Muscle of leg (tissue), 16 donors: ENCODE results near the gene TRIM49D2. TPM values are rescaled to one million over a fixed set of nuclear protein-coding genes. Genes with fewer than 3 reads are reported as not detected.
"Not testable (repeated sequence)": the region's sequence is repeated elsewhere in the genome, so short reads cannot be mapped to it uniquely, and the experiment has no call there.

ENCODE experiments used
- DNase-seq: peaks from one replicate; pipeline ENCODE4 v3.0.0; 2013
- H3K27ac ChIP-seq: one replicate; pipeline ENCODE4 v1.5.1; 2013; ENCODE audit warnings: mild to moderate bottlenecking, low read length, control low read depth
- H3K27me3 ChIP-seq: one replicate; pipeline ENCODE4 v1.6.1; 2013; ENCODE audit warnings: low read length; ENCODE audit not compliant: control insufficient read depth, insufficient read depth
- H3K36me3 ChIP-seq: one replicate; pipeline ENCODE4 v1.6.1; 2013; ENCODE audit warnings: low read length; ENCODE audit not compliant: control insufficient read depth, insufficient read depth
- H3K4me1 ChIP-seq: one replicate; pipeline ENCODE4 v1.6.1; 2013; ENCODE audit warnings: low read length; ENCODE audit not compliant: control insufficient read depth, insufficient read depth
- H3K4me3 ChIP-seq: one replicate; pipeline ENCODE4 v1.5.1; 2013; ENCODE audit warnings: low read length, control low read depth
- H3K9me3 ChIP-seq: replicated peaks from 2 replicates; pipeline ENCODE4 v1.6.1; 2013; ENCODE audit warnings: low read depth, low read length; ENCODE audit not compliant: control insufficient read depth
- WGBS: methylation state at CpG from one replicate; pipeline ENCODE4 v1.1.5; 2013; ENCODE audit warnings: missing lambda C conversion rate; ENCODE audit not compliant: insufficient coverage; 5-methylcytosine and 5-hydroxymethylcytosine counted together
- long read RNA-seq, 11 donors: transcript quantifications; one replicate each; lab custom pipeline, GENCODE V29; 2026
- polyA plus RNA-seq, 8 donors: library from polyadenylated mRNA; unstranded; fragments of 120-200 nt; gene quantifications; one replicate each; pipeline versions ENCODE4 v1.2.1 to v1.2.3, GENCODE V29; 2013; ENCODE audit warnings: inconsistent platforms in 1 of 8, low replicate concordance in 1 of 8; ENCODE audit not compliant: insufficient read length in 8 of 8, insufficient read depth in 1 of 8
- total RNA-seq: library from RNA; stranded (reverse); fragments of 120-200 nt; gene quantifications from one replicate; pipeline ENCODE4 v1.2.4, GENCODE V29; 2013

TRIM49D2 gene
- total RNA-seq (not detected), polyA plus RNA-seq (not detected)
- long read RNA-seq, donor 1 = 0 reads
- long read RNA-seq, donor 2 = 0 reads
- long read RNA-seq, donor 3 = 0 reads
- long read RNA-seq, donor 4 = 0 reads
- long read RNA-seq, donor 5 = 0 reads
- long read RNA-seq, donor 6 = 0 reads
- long read RNA-seq, donor 7 = 0 reads
- long read RNA-seq, donor 8 = 0 reads
- long read RNA-seq, donor 9 = 0 reads
- long read RNA-seq, donor 10 = 0 reads
- long read RNA-seq, donor 11 = 0 reads

GRCh38 chr11:89923764-89924163 lies at the start of gene TRIM49D2:
Gene TRIM49D2, plus strand, starts transcription at chr11:89924064. Its CDS starts 2,698 bp downstream, at chr11:89926762.
- H3K36me3 ChIP-seq, H3K27ac ChIP-seq, H3K27me3 ChIP-seq, H3K4me3 ChIP-seq, H3K9me3 ChIP-seq, H3K4me1 ChIP-seq, DNase-seq: not testable (repeated sequence)
- WGBS = no CpG with 5 or more reads among the region's 6 CpGs

- not testable (repeated sequence) for DNase-seq, H3K36me3 ChIP-seq, H3K4me1 ChIP-seq, H3K27ac ChIP-seq, H3K9me3 ChIP-seq, H3K4me3 ChIP-seq, H3K27me3 ChIP-seq
- no CpG with 5 or more reads among the region's 6 CpGs for WGBS
Observed at GRCh38 chr11:89877511-89877910, 46.4 kb upstream of the TRIM49D2 start.

GRCh38 chr11:89893245-89893644 lies 30.6 kb upstream of the TRIM49D2 start:
- no CpG with 5 or more reads among the region's 3 CpGs for WGBS

GRCh38 chr11:89900809-89901208 lies 23.1 kb upstream of the TRIM49D2 start:
- H3K36me3 ChIP-seq, H3K27ac ChIP-seq, DNase-seq, H3K4me1 ChIP-seq, H3K9me3 ChIP-seq, H3K27me3 ChIP-seq, H3K4me3 ChIP-seq: not testable (repeated sequence)
- WGBS = no CpG with 5 or more reads among the region's 14 CpGs

More at GRCh38 chr11:89893245-89893644, 30.6 kb upstream of the TRIM49D2 start:
- H3K9me3 ChIP-seq, DNase-seq, H3K4me1 ChIP-seq, H3K4me3 ChIP-seq, H3K27me3 ChIP-seq, H3K36me3 ChIP-seq, H3K27ac ChIP-seq: not testable (repeated sequence)

- no peak for DNase-seq
- no CpG with 5 or more reads among the region's 3 CpGs for WGBS
- Histone ChIP-seq H3K27me3 (no peaks in the 10 kb centered on the region), H3K4me1 (no peaks in the 10 kb centered on the region), H3K9me3 (no peaks in the 10 kb centered on the region), H3K36me3 (no peaks in the 10 kb centered on the region), H3K4me3 (no peak within 1 kb of the TSS), H3K27ac (no peak within 1 kb of the TSS)
Observed at GRCh38 chr11:89922195-89922660, 1.6 kb upstream of the TRIM49D2 start, which contains the start of gene TRIM49D1. Gene TRIM49D1, minus strand, starts transcription at chr11:89922245. Its CDS starts 4,535 bp downstream, at chr11:89917710.

- not testable (repeated sequence) for H3K36me3 ChIP-seq, H3K27ac ChIP-seq, H3K27me3 ChIP-seq, H3K9me3 ChIP-seq, H3K4me3 ChIP-seq, DNase-seq, H3K4me1 ChIP-seq
- no CpG with 5 or more reads among the region's 6 CpGs for WGBS
Observed at GRCh38 chr11:89960833-89961232, 37.0 kb downstream of the TRIM49D2 start.

GRCh38 chr11:89965737-89966136 lies 41.9 kb downstream of the TRIM49D2 start, which contains the start of gene TRIM64:
Gene TRIM64, plus strand, starts transcription at chr11:89966037. Its CDS starts 2,467 bp downstream, at chr11:89968504.
- H3K36me3 ChIP-seq, H3K9me3 ChIP-seq, H3K4me1 ChIP-seq, H3K27ac ChIP-seq, H3K4me3 ChIP-seq, DNase-seq, H3K27me3 ChIP-seq: not testable (repeated sequence)
- no CpG with 5 or more reads among the region's 4 CpGs for WGBS

Other genes with a start within 250 kb of the TRIM49D2 start
- not detected for gene TRIM77, start 213.8 kb upstream of the TRIM49D2 start, total RNA-seq
- gene TRIM77, start 213.8 kb upstream of the TRIM49D2 start, polyA plus RNA-seq = not detected
- not detected for gene TRIM49, start 115.5 kb upstream of the TRIM49D2 start, total RNA-seq
- gene TRIM49, start 115.5 kb upstream of the TRIM49D2 start, polyA plus RNA-seq = under 1 TPM in 1 of 8 donors, not detected in 7; 0.71 TPM
- not detected for gene TRIM64B, start 45.6 kb upstream of the TRIM49D2 start, total RNA-seq
- not detected for gene TRIM64B, start 45.6 kb upstream of the TRIM49D2 start, polyA plus RNA-seq
- not detected for gene TRIM49D1, start 1.8 kb upstream of the TRIM49D2 start, total RNA-seq
- gene TRIM49D1, start 1.8 kb upstream of the TRIM49D2 start, polyA plus RNA-seq = under 1 TPM in 1 of 8 donors, not detected in 7; 0.12 TPM
- not detected for gene TRIM64, start 42.0 kb downstream of the TRIM49D2 start, total RNA-seq
- not detected for gene TRIM64, start 42.0 kb downstream of the TRIM49D2 start, polyA plus RNA-seq
- not detected for gene TRIM49C, start 107.0 kb downstream of the TRIM49D2 start, total RNA-seq
- gene TRIM49C, start 107.0 kb downstream of the TRIM49D2 start, polyA plus RNA-seq = not detected
- not detected for gene UBTFL1, start 161.9 kb downstream of the TRIM49D2 start, total RNA-seq
- gene UBTFL1, start 161.9 kb downstream of the TRIM49D2 start, polyA plus RNA-seq = under 1 TPM in 1 of 8 donors, not detected in 7; 0.11 TPM
- gene NAALAD2, start 210.6 kb downstream of the TRIM49D2 start, total RNA-seq = 5.5 TPM
- 1 to 10 TPM; 3.4 to 6.0 (median 4.5) TPM for gene NAALAD2, start 210.6 kb downstream of the TRIM49D2 start, polyA plus RNA-seq